KOPT-K1 (cell line): Measurements from ENCODE around the gene COL6A2.
"Not testable (repeated sequence)": the region's sequence is repeated elsewhere in the genome, so short reads cannot be mapped to it uniquely, and the experiment has no call there.

Source experiments
- H3K27ac ChIP-seq: fragments of 200-600 bp; sonication (generic); 2 replicates; pipeline ENCODE4 v1.5.1; 2016; ENCODE audit warnings: antibody characterized with exemption, mild to moderate bottlenecking, low read depth, low read length; ENCODE audit not compliant: poor library complexity, severe bottlenecking
- H3K36me3 ChIP-seq: fragments of 200-600 bp; sonication (generic); 2 replicates; pipeline ENCODE4 v1.5.1; 2017; ENCODE audit warnings: antibody characterized with exemption, mild to moderate bottlenecking, low read length, moderate library complexity; ENCODE audit not compliant: insufficient read depth
- H3K9me3 ChIP-seq: fragments of 200-600 bp; sonication (generic); 2 replicates; pipeline ENCODE4 v1.5.1; 2017; ENCODE audit warnings: antibody characterized with exemption, low read length, mild to moderate bottlenecking; ENCODE audit not compliant: insufficient read depth, poor library complexity, severe bottlenecking

The COL6A2 gene

DNA sequence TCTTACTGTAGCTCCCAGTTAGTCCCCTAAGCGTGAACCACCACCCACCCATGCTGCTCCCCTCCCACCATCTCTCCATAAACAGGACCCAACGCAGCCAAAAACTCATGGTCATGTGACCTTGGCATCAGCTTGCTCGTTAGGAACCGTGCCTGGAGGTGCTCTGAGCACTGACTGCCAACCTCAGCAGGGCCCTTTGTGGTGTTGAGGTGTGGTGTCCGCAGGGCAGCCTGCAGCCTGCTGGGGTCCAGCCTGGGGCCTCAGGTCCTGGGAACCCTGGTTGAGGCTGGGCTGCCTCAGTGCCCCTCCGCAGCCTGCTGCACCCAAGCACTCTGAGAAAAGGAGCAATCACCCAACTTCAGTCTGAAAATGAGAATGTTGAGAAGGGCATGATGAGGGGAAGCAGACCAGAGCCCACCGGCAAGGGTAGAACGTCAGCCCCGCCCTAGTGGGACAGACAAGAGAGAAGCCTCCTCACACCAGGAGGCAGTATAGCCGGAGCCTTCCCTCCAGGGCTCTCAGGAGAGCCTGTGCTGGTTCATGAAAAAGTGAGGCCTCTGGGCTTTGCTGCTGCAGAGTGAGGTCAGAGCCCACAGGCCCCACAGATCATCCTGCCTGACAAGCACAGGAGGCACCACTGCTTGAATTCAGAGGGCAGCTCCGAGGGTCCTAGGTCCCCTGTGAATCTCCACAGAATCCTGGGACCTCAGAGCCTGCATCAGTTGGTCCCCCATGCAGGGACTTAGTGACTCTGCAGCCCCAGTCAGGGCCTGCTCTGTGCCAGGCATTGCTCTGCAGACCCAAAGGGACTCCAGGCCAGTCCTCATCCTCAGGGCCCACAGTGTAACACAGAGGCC is 4.9 kb upstream of the COL6A2 start:
- H3K36me3 ChIP-seq: no peaks in the 10 kb centered on the region
- H3K9me3 ChIP-seq: peaks cover 15% of the 10 kb centered on the region
- no peak overlapping the region for H3K27ac ChIP-seq

DNA sequence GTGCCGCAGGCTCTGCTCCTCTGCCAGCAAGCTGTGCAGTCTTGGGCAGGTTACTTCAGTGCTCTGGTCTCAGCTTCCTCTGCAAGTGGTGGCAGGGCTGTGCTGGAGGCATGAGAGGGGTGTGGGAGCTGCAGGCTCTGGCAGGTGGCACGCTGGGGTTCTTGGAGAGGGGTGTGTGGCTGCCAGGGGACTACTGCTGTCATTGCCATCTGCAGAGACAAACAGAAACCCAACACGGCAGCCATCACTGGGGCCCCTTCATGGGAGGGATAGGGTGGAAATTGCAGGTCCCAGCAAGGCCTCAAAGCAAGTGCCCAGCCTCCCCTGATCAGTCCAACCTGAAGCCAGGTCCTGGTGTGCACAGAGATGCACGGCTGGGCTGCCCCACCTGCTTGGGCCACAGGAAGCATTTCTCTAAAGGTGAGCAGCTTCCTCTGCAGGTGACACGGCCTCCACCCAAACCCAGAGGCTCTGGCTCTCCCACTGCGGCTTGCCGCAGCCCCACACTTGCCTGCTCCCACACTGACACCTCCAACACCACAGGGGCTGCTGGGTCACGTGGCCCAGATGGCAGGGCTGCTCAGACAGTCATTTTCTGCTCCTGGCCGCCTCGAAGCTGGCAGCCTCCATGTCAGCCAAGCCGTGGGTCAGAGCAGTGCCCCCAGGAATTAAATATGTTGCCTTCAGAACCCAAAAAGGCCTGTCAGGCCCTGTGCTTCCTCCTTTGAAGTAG is 4.1 kb upstream of the COL6A2 start:
- Histone ChIP-seq H3K9me3 (peaks cover 11% of the 10 kb centered on the region), H3K27ac (no peak overlapping the region), H3K36me3 (no peaks in the 10 kb centered on the region)

DNA sequence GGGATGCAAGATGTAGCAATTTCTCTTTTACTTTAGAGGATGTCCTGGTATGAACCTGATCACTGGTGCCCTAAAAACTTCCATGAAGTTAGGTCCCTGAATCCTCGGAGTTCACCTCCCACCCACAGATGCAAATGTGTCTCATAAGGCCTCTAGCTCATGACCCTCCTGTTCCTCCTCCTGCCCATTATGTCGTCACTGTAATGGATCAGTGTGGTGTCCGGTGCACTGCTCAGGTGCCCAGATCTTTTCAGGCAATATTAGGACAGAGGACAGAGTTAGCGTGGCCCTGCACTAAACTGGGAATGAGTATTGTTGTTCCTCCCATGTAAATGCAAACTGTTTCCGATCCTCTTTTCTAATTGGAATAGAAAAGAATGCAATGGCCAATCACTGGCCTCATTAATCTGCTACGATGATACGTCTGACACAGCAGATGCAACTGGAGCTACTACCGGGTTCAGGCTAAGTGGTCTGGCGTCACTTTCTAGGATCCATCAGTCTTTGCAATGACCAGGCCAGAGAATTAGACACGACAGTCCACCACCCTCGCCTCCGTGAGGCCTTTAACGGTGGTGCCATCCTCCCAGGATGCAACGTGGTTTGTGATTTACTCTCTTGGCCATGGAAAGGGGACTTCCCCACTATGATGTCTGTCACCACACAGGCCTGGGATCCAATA is 3.4 kb upstream of the COL6A2 start:
- Histone ChIP-seq H3K27ac (no peak overlapping the region), H3K9me3 (peaks cover 11% of the 10 kb centered on the region), H3K36me3 (no peaks in the 10 kb centered on the region)

DNA sequence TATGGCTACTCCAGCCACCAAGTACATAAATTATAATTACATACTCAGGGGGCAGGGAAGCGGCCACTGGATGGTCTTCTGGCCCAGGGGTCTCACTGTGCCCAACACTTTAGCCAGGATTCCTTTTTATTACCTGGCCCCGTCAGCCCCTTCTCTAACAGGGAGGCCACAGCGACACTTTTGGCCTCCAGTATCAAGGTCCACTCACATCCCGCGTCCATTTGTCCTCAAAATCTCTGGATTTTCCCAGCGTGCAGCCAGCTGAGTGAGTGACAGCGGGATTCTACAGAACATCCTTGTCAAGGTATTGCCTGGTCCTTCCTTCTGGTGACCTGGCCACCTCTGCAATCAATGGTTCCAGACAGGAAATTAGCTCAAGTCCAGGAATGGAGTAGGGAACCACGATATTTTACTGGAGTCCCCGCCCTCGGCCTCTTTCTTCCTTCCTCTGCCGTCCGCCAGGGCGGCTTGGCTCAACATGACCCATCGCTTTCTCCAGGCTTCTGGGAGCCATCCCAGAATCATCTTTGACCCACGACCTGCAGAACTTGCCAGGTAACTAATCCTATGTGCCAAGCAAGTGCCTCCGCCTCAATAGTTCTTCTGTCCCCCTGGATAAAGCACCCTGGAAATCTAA is 2.7 kb upstream of the COL6A2 start:
- no peaks in the 10 kb centered on the region for H3K36me3 ChIP-seq
- H3K27ac ChIP-seq: no peak overlapping the region
- H3K9me3 ChIP-seq: peaks cover 6% of the 10 kb centered on the region

DNA sequence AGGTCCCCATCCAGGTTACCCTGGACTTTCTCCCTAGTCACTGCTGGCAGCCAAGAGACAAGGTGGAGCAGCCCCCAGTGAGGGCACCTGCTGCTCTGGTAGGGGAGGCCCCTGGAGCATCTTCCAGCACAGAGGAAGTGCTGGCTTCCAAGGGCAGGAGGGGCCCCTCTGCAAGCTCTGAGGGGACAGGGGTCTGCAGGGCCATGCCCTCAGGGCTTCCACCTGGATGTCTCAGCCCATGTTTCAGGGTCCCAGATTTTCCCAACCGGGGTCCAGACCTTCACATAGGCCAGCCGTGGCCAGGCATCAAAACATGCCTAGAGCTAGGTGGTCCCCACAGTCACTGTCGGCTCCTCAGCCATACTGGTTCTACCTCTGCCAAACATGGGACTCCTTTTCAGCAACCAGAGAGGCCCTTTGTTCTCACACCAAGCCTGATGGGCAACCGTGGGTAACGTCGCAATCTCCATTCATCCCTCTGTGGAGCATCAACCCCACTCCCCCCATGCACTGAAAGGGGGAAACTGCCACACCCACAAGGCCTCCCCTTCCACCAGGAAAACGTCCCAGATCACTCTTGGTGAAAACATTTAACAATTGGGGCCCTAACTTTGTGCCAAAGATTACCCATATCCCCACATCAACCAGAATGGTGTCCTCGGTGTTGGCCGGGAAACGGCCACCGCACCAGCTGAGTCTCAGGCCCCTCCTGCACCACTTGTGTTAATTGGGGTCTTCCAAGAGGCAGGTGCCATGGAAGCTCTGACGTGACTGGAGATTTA is 1.9 kb upstream of the COL6A2 start:
- H3K9me3 ChIP-seq: no peaks in the 10 kb centered on the region
- H3K27ac ChIP-seq: no peak overlapping the region
- H3K36me3 ChIP-seq: no peaks in the 10 kb centered on the region

DNA sequence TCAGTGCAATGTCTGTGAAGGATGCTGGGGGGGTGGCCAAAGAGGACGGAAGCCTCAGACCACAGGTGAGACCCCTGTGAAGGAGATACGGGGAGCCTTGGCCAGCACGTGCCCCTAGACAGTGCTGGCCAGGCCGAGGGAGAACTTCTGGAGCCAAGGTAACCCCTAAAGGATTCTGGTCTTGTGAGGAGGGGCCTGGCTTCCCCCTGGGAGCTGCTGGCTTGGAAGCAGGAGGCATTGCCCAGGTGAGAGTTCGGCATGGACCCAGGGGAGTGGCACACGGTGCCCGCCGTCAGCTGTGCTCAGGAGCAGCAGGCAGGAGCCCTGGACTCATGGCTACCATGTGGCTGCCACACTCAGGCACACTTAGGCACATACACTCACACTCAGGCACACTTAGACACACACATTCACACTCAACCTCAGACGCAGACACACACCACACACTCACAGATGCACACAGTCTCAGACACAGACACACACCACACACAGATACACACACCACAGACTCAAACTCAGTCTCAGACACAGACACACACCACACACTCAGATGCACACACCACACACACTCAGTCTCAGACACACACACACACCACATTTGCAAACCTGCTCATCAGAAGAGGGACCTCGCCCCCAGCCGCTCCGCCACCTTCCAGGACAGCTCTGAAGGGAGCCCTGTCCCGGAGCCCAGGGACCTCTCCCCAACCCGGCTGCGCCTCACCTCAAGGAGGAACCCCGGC is 1.1 kb upstream of the COL6A2 start:
- H3K36me3 ChIP-seq: no peaks in the 10 kb centered on the region
- no peaks in the 10 kb centered on the region for H3K9me3 ChIP-seq
- H3K27ac ChIP-seq: no peak overlapping the region

DNA sequence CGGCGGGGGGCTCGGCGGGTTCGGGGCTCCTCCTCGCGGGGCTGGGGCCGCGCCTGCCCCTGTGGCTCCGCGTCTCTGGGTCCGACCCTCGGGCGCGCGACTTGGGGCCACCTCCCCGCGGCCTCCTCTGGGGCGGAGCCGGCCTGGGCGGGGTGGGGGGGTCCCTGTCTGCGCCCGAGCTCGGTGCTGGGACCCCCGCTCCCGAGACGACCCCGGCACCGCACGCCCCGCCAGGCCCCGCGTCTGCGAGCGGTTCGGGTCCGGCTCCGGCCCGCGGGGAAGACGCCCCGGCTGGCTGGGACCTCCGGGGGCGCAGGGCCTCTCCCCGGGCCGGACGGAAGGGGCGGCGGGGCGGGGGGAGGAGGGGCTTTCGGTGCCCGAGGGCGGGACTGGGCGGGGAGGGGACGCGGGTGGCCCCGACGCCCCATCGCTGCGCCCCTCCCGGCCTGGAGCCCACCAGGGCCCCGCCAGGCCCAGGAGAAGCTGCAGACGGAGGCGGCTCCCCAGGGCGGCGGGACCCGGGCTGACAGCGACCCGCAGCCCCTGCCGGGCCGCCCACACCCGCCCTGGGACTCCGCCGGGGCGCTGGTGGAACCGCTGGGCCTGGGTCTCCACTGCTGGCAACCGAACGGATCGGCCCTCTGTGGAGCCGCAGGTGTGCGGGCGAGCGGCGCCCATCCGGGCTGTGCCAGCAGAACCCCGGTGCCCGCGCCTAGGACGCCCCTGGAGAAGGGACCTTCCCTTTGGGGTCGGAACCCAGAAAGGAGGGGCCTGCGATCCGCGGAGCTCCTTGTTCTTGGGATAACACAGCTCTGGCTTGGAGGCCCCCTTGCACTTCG is 610 bp downstream of the COL6A2 start:
- no peak overlapping the region for H3K27ac ChIP-seq
- peaks cover 11% of the 10 kb centered on the region for H3K9me3 ChIP-seq
- H3K36me3 ChIP-seq: no peaks in the 10 kb centered on the region

DNA sequence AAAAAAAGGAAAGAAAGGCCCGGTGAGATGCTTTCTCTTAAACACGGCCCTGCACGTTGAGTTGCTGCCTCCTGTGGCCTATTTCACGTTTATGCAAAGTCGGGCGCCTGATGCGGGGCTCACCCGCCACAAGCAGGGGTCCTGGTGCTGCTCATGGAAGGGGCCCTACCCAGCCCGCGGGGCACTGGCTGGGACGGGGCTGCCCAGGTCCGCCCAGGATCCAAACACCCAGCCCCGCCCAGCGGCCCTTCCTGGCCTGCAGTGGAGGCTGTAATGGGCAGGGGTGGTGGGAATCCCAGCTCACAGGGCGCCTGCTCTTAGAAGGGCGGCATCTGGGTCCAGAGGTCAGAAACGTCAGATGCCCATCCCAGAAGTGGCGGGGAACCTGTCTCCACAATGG is 1.6 kb downstream of the COL6A2 start:
- H3K9me3 ChIP-seq: peaks cover 11% of the 10 kb centered on the region
- no peak overlapping the region for H3K27ac ChIP-seq
- no peaks in the 10 kb centered on the region for H3K36me3 ChIP-seq

DNA sequence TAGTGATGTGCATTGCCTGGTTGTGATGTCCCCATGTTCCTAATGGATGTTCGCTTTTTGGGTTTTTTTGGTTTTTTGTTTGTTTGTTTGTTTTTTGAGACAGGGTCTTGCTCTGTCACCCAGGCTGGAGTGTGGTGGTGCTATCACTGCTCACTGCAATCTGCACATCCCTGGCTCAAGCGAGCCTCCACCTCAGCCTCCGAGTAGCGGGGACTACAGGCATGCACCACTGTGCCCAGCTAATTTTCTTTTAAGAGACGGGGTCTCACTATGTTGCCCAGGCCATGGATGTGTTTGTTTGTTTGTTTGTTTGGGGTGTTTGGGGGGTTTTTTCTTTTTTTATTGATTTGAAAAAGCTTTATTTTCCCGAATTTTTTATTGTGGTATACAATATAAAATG is 2.1 kb downstream of the COL6A2 start:
- Histone ChIP-seq H3K36me3 (no peaks in the 10 kb centered on the region), H3K9me3 (peaks cover 11% of the 10 kb centered on the region), H3K27ac (no peak overlapping the region)

DNA sequence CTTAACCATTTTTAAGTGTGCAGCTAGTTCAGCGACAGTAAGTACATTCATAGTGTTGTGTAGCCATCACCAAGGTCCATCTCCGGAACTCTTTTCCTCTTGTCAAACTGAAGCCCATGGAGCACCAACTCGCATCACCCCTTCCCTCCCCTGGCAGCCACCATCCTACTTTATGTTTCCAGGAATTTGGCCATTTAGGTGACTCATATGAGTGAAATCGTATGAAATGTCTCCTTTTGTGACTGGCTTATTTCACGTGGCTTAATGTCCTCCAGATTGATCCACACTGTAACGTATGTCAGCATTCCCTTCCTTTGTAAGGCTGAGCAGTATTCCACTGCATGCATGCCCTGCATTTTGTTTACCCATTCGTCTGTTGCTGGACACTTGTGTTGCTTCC is 2.5 kb downstream of the COL6A2 start:
- Histone ChIP-seq H3K9me3 (peaks cover 11% of the 10 kb centered on the region), H3K27ac (no peak overlapping the region), H3K36me3 (no peaks in the 10 kb centered on the region)

DNA sequence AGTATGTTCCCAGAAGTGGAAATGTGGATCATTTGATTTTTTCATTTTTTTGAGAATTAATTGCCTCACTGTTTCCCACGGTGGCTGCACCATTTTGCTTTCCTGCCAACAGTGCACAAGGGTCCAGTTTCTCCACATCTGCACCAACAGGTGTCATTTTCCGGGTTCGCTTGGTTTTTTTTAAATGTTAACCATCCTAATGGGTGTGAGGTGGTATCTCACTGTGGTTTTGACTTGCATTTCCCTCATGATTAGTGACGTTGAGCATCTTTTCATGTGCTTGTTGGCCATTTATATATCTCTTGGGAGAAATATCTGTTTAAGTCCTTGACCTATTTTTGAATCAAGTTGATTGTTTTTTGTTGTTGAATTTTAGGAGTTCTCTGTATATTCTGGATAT is 3.0 kb downstream of the COL6A2 start:
- H3K36me3 ChIP-seq: no peaks in the 10 kb centered on the region
- H3K27ac ChIP-seq: no peak overlapping the region
- peaks cover 11% of the 10 kb centered on the region for H3K9me3 ChIP-seq

DNA sequence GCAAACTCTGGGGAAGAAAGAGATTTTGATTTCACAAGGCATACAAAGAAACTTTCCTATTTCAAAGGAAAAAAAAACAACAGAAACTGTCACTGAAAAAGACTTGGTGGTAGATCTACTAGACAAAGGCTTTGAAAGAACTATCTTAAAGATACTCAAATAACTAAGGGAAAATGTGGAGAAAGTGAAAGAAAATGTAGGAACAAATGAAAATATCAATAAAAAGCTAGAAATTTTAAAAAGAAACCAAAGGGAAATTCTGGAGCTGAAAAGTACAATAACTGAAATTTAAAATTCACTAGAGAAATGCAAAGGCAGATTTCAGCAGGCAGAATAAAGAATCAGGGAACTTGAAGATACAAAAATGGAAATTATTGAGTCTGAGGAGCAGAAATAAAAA is 6.2 kb downstream of the COL6A2 start:
- no peak overlapping the region for H3K27ac ChIP-seq
- H3K9me3 ChIP-seq: peaks cover 25% of the 10 kb centered on the region
- no peaks in the 10 kb centered on the region for H3K36me3 ChIP-seq

DNA sequence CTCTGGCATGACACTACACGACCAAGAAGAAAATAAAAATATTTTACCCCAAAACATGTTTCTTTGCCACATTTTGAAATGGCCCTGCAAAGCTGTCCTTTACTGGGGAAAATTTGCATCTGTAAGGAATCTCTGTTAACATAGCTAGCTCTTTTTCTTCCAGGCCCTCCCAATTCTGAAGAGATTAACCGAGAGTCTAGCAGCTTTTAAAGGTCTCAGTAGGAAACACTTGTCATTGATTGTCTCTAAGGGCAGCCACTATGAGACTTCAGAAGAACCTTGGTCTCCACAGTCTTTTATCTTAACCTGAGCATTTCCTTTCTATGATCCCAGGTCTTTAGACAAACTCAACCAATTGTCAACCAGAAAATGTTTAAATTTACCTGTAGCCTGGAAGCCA is 9.5 kb downstream of the COL6A2 start:
- H3K36me3 ChIP-seq, H3K27ac ChIP-seq: not testable (repeated sequence)
- H3K9me3 ChIP-seq: peaks cover 20% of the 10 kb centered on the region
